B cell (primary cell): ENCODE measurements around the gene REPS2. TPM values are rescaled to one million over a fixed set of nuclear protein-coding genes. Genes with fewer than 3 reads are reported as not detected.

Experiments
- ATAC-seq: fragments of 200-7000 bp; cut with Tn5 transposase; one replicate; pipeline ENCODE4 v1.10.0; 2021; ENCODE audit warnings: low read depth, mild to moderate bottlenecking, moderate number of reproducible peaks, moderate library complexity
- CTCF ChIA-PET: fragments of 350-600 bp; sonication (Branson Sonifier 250); formaldehyde crosslinking; loops from one replicate; lab custom pipeline; 2021; ENCODE audit warnings: antibody characterized with exemption, inconsistent platforms; lab: Charles Lee
- POLR2A ChIA-PET: fragments of 350-600 bp; sonication (Branson Sonifier 250); formaldehyde crosslinking; loops from one replicate; lab custom pipeline; 2021; ENCODE audit warnings: antibody characterized with exemption; lab: Charles Lee
- DNase-seq: peaks from one replicate; pipeline ENCODE4 v3.0.0; 2013
- H2AFZ ChIP-seq: 2 replicates; pipeline ENCODE4 v1.6.1; 2012; ENCODE audit warnings: mild to moderate bottlenecking, low read depth, low read length; ENCODE audit not compliant: insufficient read depth, poor library complexity, severe bottlenecking
- H3K27ac ChIP-seq, 2 donors: 1 replicate in 1 of 2; 2 replicates in 1 of 2; pipeline ENCODE4 v1.5.1; 2012 to 2013; ENCODE audit warnings: low read length in 2 of 2, mild to moderate bottlenecking in 2 of 2, moderate library complexity in 1 of 2
- H3K27me3 ChIP-seq, 4 experiments: fragments of 200-600 bp in 1 of 4; sonication (generic) in 1 of 4; replicated peaks in 1 of 4; 1 replicate in 2 of 4; 2 replicates in 2 of 4; pipeline versions ENCODE4 v1.6.1 to v1.7.0; 2013 to 2016; ENCODE audit warnings: low read length in 3 of 4, mild to moderate bottlenecking in 2 of 4, mixed read lengths in 1 of 4, moderate library complexity in 1 of 4; ENCODE audit not compliant: insufficient read depth in 4 of 4, control insufficient read depth in 3 of 4; ENCODE audit errors: control extremely low read depth in 1 of 4
- H3K36me3 ChIP-seq, 2 experiments: replicated peaks in 1 of 2; 1 replicate in 1 of 2; 2 replicates in 1 of 2; pipeline versions ENCODE4 v1.6.1 to v1.7.1; 2013; ENCODE audit warnings: low read length in 1 of 2; ENCODE audit not compliant: insufficient read depth in 2 of 2, control insufficient read depth in 1 of 2; ENCODE audit errors: control extremely low read depth in 1 of 2, extremely low read depth in 1 of 2
- H3K4me1 ChIP-seq, 2 donors: fragments of 200-600 bp in 1 of 2; sonication (generic) in 1 of 2; 1 replicate in 1 of 2; 2 replicates in 1 of 2; pipeline versions ENCODE4 v1.5.1 to v1.6.1; 2013 to 2017; ENCODE audit warnings: low read length in 2 of 2; ENCODE audit not compliant: control insufficient read depth in 2 of 2, insufficient read depth in 2 of 2
- H3K4me2 ChIP-seq: replicated peaks from 2 replicates; pipeline ENCODE3; 2012; ENCODE audit warnings: mild to moderate bottlenecking, low read depth, low read length; ENCODE audit not compliant: poor library complexity, severe bottlenecking
- H3K4me3 ChIP-seq, 5 experiments: fragments of 200-600 bp in 1 of 5; sonication (generic) in 1 of 5; 1 replicate in 3 of 5; 2 replicates in 2 of 5; pipeline versions ENCODE4 v1.5.1 to v1.7.0; 2011 to 2016; ENCODE audit warnings: low read length in 4 of 5, mild to moderate bottlenecking in 4 of 5, low read depth in 2 of 5, control low read depth in 1 of 5, moderate library complexity in 1 of 5; ENCODE audit not compliant: insufficient read depth in 1 of 5; ENCODE audit errors: control extremely low read depth in 1 of 5, extremely low read depth in 1 of 5
- H3K79me2 ChIP-seq: fragments of 200-600 bp; sonication (generic); one replicate; pipeline ENCODE4 v1.6.0; 2016; ENCODE audit warnings: low read length; ENCODE audit not compliant: control insufficient read depth, insufficient read depth
- H3K9ac ChIP-seq: fragments of 200-600 bp; sonication (generic); 2 replicates; pipeline ENCODE4 v1.6.1; 2017; ENCODE audit warnings: mild to moderate bottlenecking, low read length, moderate library complexity
- H3K9me3 ChIP-seq, 3 donors: one replicate each; pipeline versions ENCODE4 v1.6.1 to v1.7.1; 2013; ENCODE audit warnings: low read length in 2 of 3; ENCODE audit not compliant: control insufficient read depth in 2 of 3, insufficient read depth in 1 of 3; ENCODE audit errors: control extremely low read depth in 1 of 3
- H4K20me1 ChIP-seq: 2 replicates; pipeline ENCODE4 v1.6.0; 2012; ENCODE audit warnings: mild to moderate bottlenecking, low read length; ENCODE audit not compliant: insufficient read depth, control insufficient read depth, poor library complexity, severe bottlenecking
- H3K27ac Mint-ChIP-seq: one replicate; pipeline ENCODE4 v1.8.0; 2021; ENCODE audit warnings: mixed read lengths
- H3K27me3 Mint-ChIP-seq: one replicate; pipeline ENCODE4 v1.8.0; 2021; ENCODE audit warnings: mixed read lengths
- H3K4me1 Mint-ChIP-seq: one replicate; pipeline ENCODE4 v1.8.0; 2021; ENCODE audit warnings: mixed read lengths
- H3K4me3 Mint-ChIP-seq: one replicate; pipeline ENCODE4 v1.8.0; 2021; ENCODE audit warnings: mixed read lengths
- H3K9me3 Mint-ChIP-seq: one replicate; pipeline ENCODE4 v1.8.0; 2022; ENCODE audit warnings: mixed read lengths; ENCODE audit not compliant: insufficient read depth
- CTCF ChIP-seq: fragments of 200-600 bp; IDR thresholded peaks from one replicate; pipeline ENCODE4 v1.8.0; 2022; ENCODE audit warnings: antibody characterized with exemption, mild to moderate bottlenecking
- EZH2 ChIP-seq: IDR thresholded peaks from 2 replicates; pipeline ENCODE4 v1.6.1; 2012; ENCODE audit warnings: borderline replicate concordance, low read depth, mild to moderate bottlenecking, moderate library complexity, low read length; ENCODE audit not compliant: insufficient read depth, poor library complexity, severe bottlenecking
- WGBS: methylation state at CpG from one replicate; pipeline ENCODE4 v1.1.5; 2013; ENCODE audit warnings: missing lambda C conversion rate; ENCODE audit not compliant: insufficient coverage; 5-methylcytosine and 5-hydroxymethylcytosine counted together
- intact Hi-C: fragments of 100-400 bp; cut with micrococcal nuclease; formaldehyde crosslinking; loops from one replicate; pipeline ENCODE4 v1.10.0; 2022
- polyA plus RNA-seq: library from polyadenylated mRNA; depleted of rRNA; stranded (reverse); fragments of >200 nt; gene quantifications from 2 replicates; pipeline ENCODE4 v1.2.3, GENCODE V29; 2012
- total RNA-seq, 2 donors: library from RNA; stranded (reverse); fragments of 120-200 nt in 1 of 2; gene quantifications; 1 replicate in 1 of 2; 2 replicates in 1 of 2; pipeline versions ENCODE4 v1.2.3 to v1.2.4, GENCODE V29; 2013 to 2022

REPS2 gene
- total and polyA plus RNA-seq, 2 donors (not counting 1 experiment from before 2014, with no cell fraction given): 1.1 to 4.9 TPM

GRCh38 chrX:17009856-17010625 is 63.6 kb downstream of the REPS2 start:
- Histone ChIP-seq H3K36me3 (no peaks in the 10 kb centered on the region), H4K20me1 (no peaks in the 10 kb centered on the region), H3K4me3 (no peak overlapping the region), H3K9me3 (no peaks in the 10 kb centered on the region), H3K27ac (no peak overlapping the region), H2AFZ (no peak overlapping the region), H3K27me3 (no peaks in the 10 kb centered on the region), H3K4me2 (no peak overlapping the region), H3K9ac (no peak overlapping the region), H3K79me2 (no peaks in the 10 kb centered on the region), H3K4me1 (no peaks in the 10 kb centered on the region)
- no peaks in the 10 kb centered on the region for H3K4me1 Mint-ChIP-seq
- intact Hi-C loops: no loop called here
- CTCF ChIA-PET: interaction anchor here (0.9 kb wide), 1 partner anchor 8 kb away, joined by 3 read pairs; no protein-coding TSS in a partner anchor
- H3K27me3 Mint-ChIP-seq: no peaks in the 10 kb centered on the region
- POLR2A ChIA-PET: no interaction called here
- H3K9me3 Mint-ChIP-seq: no peaks in the 10 kb centered on the region
- TF ChIP-seq EZH2 (no peak), CTCF (no peak)
- H3K27ac Mint-ChIP-seq: no peak overlapping the region
- WGBS: no CpG with 5 or more reads among the region's 3 CpGs
- DNase-seq (no peak), ATAC-seq (no peak)
- no peak overlapping the region for H3K4me3 Mint-ChIP-seq

GRCh38 chrX:17012465-17012864 is 66.0 kb downstream of the REPS2 start:
- no peaks in the 10 kb centered on the region for H3K9me3 Mint-ChIP-seq
- DNase-seq (no peak), ATAC-seq (no peak)
- Histone ChIP-seq H3K4me2 (no peak overlapping the region), H3K27me3 (no peaks in the 10 kb centered on the region), H3K9me3 (no peaks in the 10 kb centered on the region), H2AFZ (no peak overlapping the region), H3K4me1 (no peaks in the 10 kb centered on the region), H4K20me1 (no peaks in the 10 kb centered on the region), H3K4me3 (no peak overlapping the region), H3K9ac (no peak overlapping the region), H3K36me3 (no peaks in the 10 kb centered on the region), H3K27ac (no peak overlapping the region), H3K79me2 (no peaks in the 10 kb centered on the region)
- no peaks in the 10 kb centered on the region for H3K4me1 Mint-ChIP-seq
- H3K27me3 Mint-ChIP-seq: no peaks in the 10 kb centered on the region
- POLR2A ChIA-PET: no interaction called here
- TF ChIP-seq CTCF (no peak), EZH2 (no peak)
- no peak overlapping the region for H3K27ac Mint-ChIP-seq
- intact Hi-C loops: no loop called here
- CTCF ChIA-PET: no interaction called here
- H3K4me3 Mint-ChIP-seq: no peak overlapping the region
- no CpG with 5 or more reads among the region's 2 CpGs for WGBS
